Hepatocyte (in vitro differentiated cells): Measurements from ENCODE around the gene ZMIZ1. TPM values are rescaled to one million over a fixed set of nuclear protein-coding genes. Genes with fewer than 3 reads are reported as not detected.

Experiments used
- DNase-seq: peaks from one replicate; pipeline ENCODE4 v3.0.0-alpha.2; 2016; ENCODE audit warnings: low spot score
- H2AFZ ChIP-seq: fragments of 200-600 bp; sonication (generic); 2 replicates; pipeline ENCODE4 v1.6.0; 2016; ENCODE audit warnings: antibody characterized with exemption, mild to moderate bottlenecking
- H3K27ac ChIP-seq: fragments of 200-600 bp; sonication (generic); 2 replicates; pipeline ENCODE4 v1.5.1; 2016; ENCODE audit warnings: mild to moderate bottlenecking
- H3K27me3 ChIP-seq: fragments of 200-600 bp; sonication (generic); 2 replicates; pipeline ENCODE4 v1.6.1; 2016
- H3K36me3 ChIP-seq: fragments of 200-600 bp; sonication (generic); replicated peaks from 2 replicates; pipeline ENCODE4 v1.5.1; 2016; ENCODE audit warnings: low read depth; ENCODE audit not compliant: insufficient read depth
- H3K4me1 ChIP-seq: fragments of 200-600 bp; sonication (generic); 2 replicates; pipeline ENCODE4 v1.5.1; 2016; ENCODE audit warnings: mild to moderate bottlenecking, moderate library complexity; ENCODE audit not compliant: insufficient read depth
- H3K4me2 ChIP-seq: fragments of 200-600 bp; sonication (generic); 2 replicates; pipeline ENCODE4 v1.6.0; 2016
- H3K4me3 ChIP-seq: fragments of 200-600 bp; sonication (generic); 2 replicates; pipeline ENCODE4 v1.5.1; 2016; ENCODE audit warnings: mild to moderate bottlenecking
- H3K79me2 ChIP-seq: fragments of 200-600 bp; sonication (generic); 2 replicates; pipeline ENCODE4 v1.6.0; 2017; ENCODE audit warnings: mild to moderate bottlenecking
- H3K9me2 ChIP-seq: fragments of 200-600 bp; sonication (generic); replicated peaks from 2 replicates; pipeline ENCODE4 v1.6.0; 2017; ENCODE audit warnings: mild to moderate bottlenecking; ENCODE audit not compliant: insufficient read depth
- H3K9me3 ChIP-seq: fragments of 200-600 bp; sonication (generic); 2 replicates; pipeline ENCODE4 v1.5.1; 2016; ENCODE audit warnings: low read depth, mild to moderate bottlenecking
- H4K20me1 ChIP-seq: fragments of 200-600 bp; sonication (generic); 2 replicates; pipeline ENCODE4 v1.6.0; 2016; ENCODE audit warnings: mild to moderate bottlenecking; ENCODE audit not compliant: insufficient read depth, poor library complexity, severe bottlenecking
- CTCF ChIP-seq: fragments of 200-600 bp; sonication (generic); IDR thresholded peaks from 2 replicates; pipeline ENCODE4 v1.5.1; 2016; ENCODE audit warnings: antibody characterized with exemption, mild to moderate bottlenecking; ENCODE audit not compliant: poor library complexity
- EZH2 ChIP-seq: fragments of 200-600 bp; sonication (generic); IDR thresholded peaks from 2 replicates; pipeline ENCODE4 v1.6.1; 2016; ENCODE audit warnings: antibody characterized with exemption, mild to moderate bottlenecking, borderline replicate concordance
- EZH2phosphoT487 ChIP-seq: fragments of 200-600 bp; sonication (generic); IDR thresholded peaks from one replicate; pipeline ENCODE4 v1.6.1; 2018; ENCODE audit warnings: antibody characterized with exemption, mild to moderate bottlenecking, low read depth, moderate library complexity; ENCODE audit not compliant: unreplicated experiment, severe bottlenecking
- WGBS: methylation state at CpG from one replicate; pipeline ENCODE4 v1.1.6; 2016; ENCODE audit warnings: low lambda C conversion rate; ENCODE audit errors: missing lambda C conversion rate; 5-methylcytosine and 5-hydroxymethylcytosine counted together
- polyA plus RNA-seq: library from polyadenylated mRNA; unstranded; fragments of >200 nt; fragmentation: Nextera tagmentation; extraction: Ambion mirVana; gene quantifications from 2 replicates; pipeline ENCODE4 v1.2.1, GENCODE V29; 2016
- total RNA-seq: library from RNA; depleted of rRNA; stranded (reverse); fragments of >200 nt; gene quantifications from 2 replicates; pipeline ENCODE4 v1.2.3, GENCODE V29; 2014

The ZMIZ1 gene
- total and polyA plus RNA-seq, 2 experiments from 2014 or later, result 30.9 to 32.4 TPM

GRCh38 chr10:79020605-79021004 is 48.2 kb upstream of the ZMIZ1 start:
- TF ChIP-seq CTCF, result no peak
- TF ChIP-seq EZH2, result no peak
- WGBS, result 88% methylated on average over 6 of the region's 6 CpGs
- Histone ChIP-seq H3K79me2 (no peaks in the 10 kb centered on the region), H3K9me2 (no peaks in the 10 kb centered on the region), H3K36me3 (no peaks in the 10 kb centered on the region), H3K9me3 (no peaks in the 10 kb centered on the region), H3K27me3 (no peaks in the 10 kb centered on the region), H3K27ac (peak overlapping the region; percentile 57), H2AFZ (no peak overlapping the region), H3K4me1 (peaks cover 17% of the 10 kb centered on the region), H3K4me2 (no peak overlapping the region), H3K4me3 (no peak overlapping the region), H4K20me1 (no peaks in the 10 kb centered on the region)
- no peak for DNase-seq

- 98% methylated on average over 9 of the region's 9 CpGs for WGBS
- no peak overlapping the region for H3K27ac ChIP-seq
Measured at GRCh38 chr10:79021331-79021907, 47.3 kb upstream of the ZMIZ1 start.

GRCh38 chr10:79021948-79022499 is 46.7 kb upstream of the ZMIZ1 start:
- Histone ChIP-seq H4K20me1 (no peaks in the 10 kb centered on the region), H3K36me3 (no peaks in the 10 kb centered on the region), H3K79me2 (no peaks in the 10 kb centered on the region), H3K9me3 (no peaks in the 10 kb centered on the region), H3K4me2 (no peak overlapping the region), H3K4me3 (no peak overlapping the region), H3K27me3 (no peaks in the 10 kb centered on the region), H2AFZ (no peak overlapping the region), H3K9me2 (no peaks in the 10 kb centered on the region), H3K27ac (no peak overlapping the region), H3K4me1 (peaks cover 12% of the 10 kb centered on the region)
- TF ChIP-seq CTCF (no peak), EZH2phosphoT487 (no peak), EZH2 (no peak)
- 86% methylated on average over 10 of the region's 10 CpGs for WGBS
- DNase-seq, result peak; percentile 40

More at GRCh38 chr10:79021331-79021907, 47.3 kb upstream of the ZMIZ1 start:
- DNase-seq, result no peak
- no peak for TF ChIP-seq EZH2
- no peak for TF ChIP-seq CTCF
- no peak for TF ChIP-seq EZH2phosphoT487
- no peak overlapping the region for H3K4me3 ChIP-seq
- peaks cover 12% of the 10 kb centered on the region for H3K4me1 ChIP-seq
- H3K79me2 ChIP-seq, result no peaks in the 10 kb centered on the region
- H3K9me2 ChIP-seq, result no peaks in the 10 kb centered on the region
- no peaks in the 10 kb centered on the region for H3K9me3 ChIP-seq
- H3K27me3 ChIP-seq, result no peaks in the 10 kb centered on the region
- H3K36me3 ChIP-seq, result no peaks in the 10 kb centered on the region
- no peaks in the 10 kb centered on the region for H4K20me1 ChIP-seq
- H2AFZ ChIP-seq, result no peak overlapping the region
- H3K4me2 ChIP-seq, result no peak overlapping the region
